GM12864 (cell line): ENCODE measurements around the gene SNRPE.
"Not testable (repeated sequence)": the region's sequence is repeated elsewhere in the genome, so short reads cannot be mapped to it uniquely, and the experiment has no call there.

Experiments
- DNase-seq: peaks from one replicate; pipeline ENCODE4 v3.0.0-alpha.2; 2011; ENCODE audit warnings: low read depth
- H3K4me3 ChIP-seq: 2 replicates; pipeline ENCODE4 v1.5.1; 2011; ENCODE audit warnings: mild to moderate bottlenecking, low read depth, low read length, control low read depth
- CTCF ChIP-seq: IDR thresholded peaks from 2 replicates; pipeline ENCODE4 v1.5.1; 2011; ENCODE audit warnings: low read depth, mild to moderate bottlenecking, moderate library complexity, low read length, control low read depth, inconsistent platforms; ENCODE audit errors: missing control alignments

Gene SNRPE

GRCh38 chr1:203828503-203828902 is 32.9 kb upstream of the SNRPE start:
- TF ChIP-seq CTCF, result no peak
- DNase-seq, result no peak
- H3K4me3 ChIP-seq, result no peak overlapping the region

GRCh38 chr1:203829247-203829646 is 32.2 kb upstream of the SNRPE start:
- H3K4me3 ChIP-seq, DNase-seq: not testable (repeated sequence)

GRCh38 chr1:203835476-203835875 is 25.9 kb upstream of the SNRPE start:
- no peak for DNase-seq
- no peak overlapping the region for H3K4me3 ChIP-seq

GRCh38 chr1:203839081-203839480 is 22.3 kb upstream of the SNRPE start:
- DNase-seq, result no peak
- no peak overlapping the region for H3K4me3 ChIP-seq
- no peak for TF ChIP-seq CTCF

More at GRCh38 chr1:203835476-203835875, 25.9 kb upstream of the SNRPE start:
- no peak for TF ChIP-seq CTCF

- no peak overlapping the region for H3K4me3 ChIP-seq
- no peak for TF ChIP-seq CTCF
- DNase-seq, result no peak
Observed at GRCh38 chr1:203840208-203840808, 21.1 kb upstream of the SNRPE start.

GRCh38 chr1:203842559-203842876 is 18.9 kb upstream of the SNRPE start:
- no peak overlapping the region for H3K4me3 ChIP-seq
- TF ChIP-seq CTCF, result no peak
- no peak for DNase-seq

GRCh38 chr1:203843435-203843834 is 18.0 kb upstream of the SNRPE start:
- no peak overlapping the region for H3K4me3 ChIP-seq
- DNase-seq, result no peak
- no peak for TF ChIP-seq CTCF

- not testable (repeated sequence) for H3K4me3 ChIP-seq, DNase-seq
Observed at GRCh38 chr1:203853112-203853511, 8.3 kb upstream of the SNRPE start.
